BE2C (cell line): Measurements from ENCODE around the gene HTRA3.

Source experiments
- DNase-seq: peaks from one replicate; pipeline ENCODE4 v3.0.0-alpha.2; 2020
- H3K27me3 ChIP-seq: fragments of 250-450 bp; sonication (Bioruptor Pico); 2 replicates; pipeline ENCODE4 v1.5.1; 2020; ENCODE audit warnings: mild to moderate bottlenecking
- H3K36me3 ChIP-seq: fragments of 250-450 bp; sonication (Bioruptor Pico); 2 replicates; pipeline ENCODE4 v1.5.1; 2020; ENCODE audit warnings: mild to moderate bottlenecking
- H3K4me1 ChIP-seq: fragments of 250-450 bp; sonication (Bioruptor Pico); 2 replicates; pipeline ENCODE4 v1.5.1; 2020
- H3K4me3 ChIP-seq: 2 replicates; pipeline ENCODE4 v1.5.1; 2011; ENCODE audit warnings: low read depth, low read length
- H3K9me3 ChIP-seq: fragments of 250-450 bp; sonication (Bioruptor Pico); 2 replicates; pipeline ENCODE4 v1.5.1; 2020
- CTCF ChIP-seq: IDR thresholded peaks from 2 replicates; pipeline ENCODE4 v1.5.1; 2012; ENCODE audit warnings: mild to moderate bottlenecking, low read depth, low read length

Gene HTRA3

GRCh38 chr4:8344377-8344776 is 74.8 kb downstream of the HTRA3 start:
- H3K36me3 ChIP-seq, result no peaks in the 10 kb centered on the region
- H3K27me3 ChIP-seq, result no peaks in the 10 kb centered on the region
- no peaks in the 10 kb centered on the region for H3K9me3 ChIP-seq
- no peak for TF ChIP-seq CTCF
- no peaks in the 10 kb centered on the region for H3K4me1 ChIP-seq
- no peak for DNase-seq
- H3K4me3 ChIP-seq, result no peak overlapping the region

GRCh38 chr4:8345053-8345945 is 75.7 kb downstream of the HTRA3 start:
- DNase-seq, result no peak
- Histone ChIP-seq H3K4me1 (no peaks in the 10 kb centered on the region), H3K4me3 (no peak overlapping the region), H3K36me3 (no peaks in the 10 kb centered on the region), H3K27me3 (no peaks in the 10 kb centered on the region), H3K9me3 (no peaks in the 10 kb centered on the region)
- TF ChIP-seq CTCF, result no peak

GRCh38 chr4:8345946-8346814 is 76.6 kb downstream of the HTRA3 start:
- H3K27me3 ChIP-seq, result no peaks in the 10 kb centered on the region
- H3K36me3 ChIP-seq, result no peaks in the 10 kb centered on the region
- no peaks in the 10 kb centered on the region for H3K9me3 ChIP-seq
- no peak for TF ChIP-seq CTCF
- no peak overlapping the region for H3K4me3 ChIP-seq
- H3K4me1 ChIP-seq, result no peaks in the 10 kb centered on the region
- DNase-seq, result no peak

- Histone ChIP-seq H3K4me1 (no peaks in the 10 kb centered on the region), H3K9me3 (no peaks in the 10 kb centered on the region), H3K27me3 (no peaks in the 10 kb centered on the region), H3K36me3 (no peaks in the 10 kb centered on the region), H3K4me3 (no peak overlapping the region)
- DNase-seq, result no peak
- no peak for TF ChIP-seq CTCF
These were observed 77.5 kb downstream of the HTRA3 start for GRCh38 chr4:8346838-8347605.

- Histone ChIP-seq H3K9me3 (no peaks in the 10 kb centered on the region), H3K36me3 (no peaks in the 10 kb centered on the region), H3K4me3 (no peak overlapping the region), H3K4me1 (no peaks in the 10 kb centered on the region), H3K27me3 (no peaks in the 10 kb centered on the region)
- no peak for TF ChIP-seq CTCF
- DNase-seq, result no peak
These were observed 78.1 kb downstream of the HTRA3 start for GRCh38 chr4:8347660-8348059.
